WTC11 (cell line): ENCODE results near the gene LMF1. TPM values are rescaled to one million over a fixed set of nuclear protein-coding genes. Genes with fewer than 3 reads are reported as not detected.

Experiments used
- ATAC-seq: fragments of 200-7000 bp; cut with Tn5 transposase; 2 replicates; pipeline ENCODE4 v1.10.0; 2021; ENCODE audit warnings: mild to moderate bottlenecking, moderate library complexity
- CTCF ChIA-PET: fragments of 300-600 bp; sonication (Branson Sonifier 250); formaldehyde crosslinking; loops from one replicate; lab custom pipeline; 2021; ENCODE audit warnings: antibody characterized with exemption; lab: Charles Lee
- POLR2A ChIA-PET: fragments of 350-600 bp; sonication (Branson Sonifier 250); formaldehyde crosslinking; loops from one replicate; lab custom pipeline; 2021; ENCODE audit warnings: antibody characterized with exemption; lab: Charles Lee
- DNase-seq: peaks from one replicate; pipeline ENCODE4 v3.0.0; 2021; ENCODE audit warnings: low spot score
- H3K27ac Mint-ChIP-seq: 2 replicates; pipeline ENCODE4 v1.8.0; 2021; ENCODE audit warnings: mixed read lengths
- H3K27me3 Mint-ChIP-seq: 2 replicates; pipeline ENCODE4 v1.8.0; 2021; ENCODE audit warnings: low read depth, mild to moderate bottlenecking, moderate library complexity, mixed read lengths
- H3K36me3 Mint-ChIP-seq: 2 replicates; pipeline ENCODE4 v1.8.0; 2021; ENCODE audit warnings: mixed read lengths
- H3K4me1 Mint-ChIP-seq: 2 replicates; pipeline ENCODE4 v1.8.0; 2022; ENCODE audit warnings: mixed read lengths
- H3K4me3 Mint-ChIP-seq: 2 replicates; pipeline ENCODE4 v1.8.0; 2021; ENCODE audit warnings: mild to moderate bottlenecking, moderate library complexity, mixed read lengths
- H3K9me3 Mint-ChIP-seq: 2 replicates; pipeline ENCODE4 v1.8.0; 2021; ENCODE audit warnings: mixed read lengths
- CREB1 ChIP-seq: sonication (generic); formaldehyde crosslinking; IDR thresholded peaks from 2 replicates; pipeline ENCODE4 v1.8.0; 2023; ENCODE audit warnings: mild to moderate bottlenecking, missing genetic modification reagents
- CREM ChIP-seq: sonication (generic); formaldehyde crosslinking; IDR thresholded peaks from 2 replicates; pipeline ENCODE4 v1.8.1; 2022; ENCODE audit warnings: mild to moderate bottlenecking, missing genetic modification reagents, moderate library complexity
- ESRRA ChIP-seq: sonication (generic); formaldehyde crosslinking; IDR thresholded peaks from 2 replicates; pipeline ENCODE4 v1.8.1; 2022; ENCODE audit warnings: mild to moderate bottlenecking, missing genetic modification reagents, borderline replicate concordance
- FOXJ3 ChIP-seq: sonication (generic); formaldehyde crosslinking; IDR thresholded peaks from 2 replicates; pipeline ENCODE4 v1.9.0; 2021; ENCODE audit warnings: missing genetic modification reagents, mild to moderate bottlenecking, borderline replicate concordance
- GABPB1 ChIP-seq: sonication (generic); formaldehyde crosslinking; IDR thresholded peaks from 2 replicates; pipeline ENCODE4 v1.8.1; 2023; ENCODE audit warnings: mild to moderate bottlenecking, missing genetic modification reagents
- GRHL2 ChIP-seq: fragments of 250-450 bp; sonication (Bioruptor Pico); IDR thresholded peaks from 2 replicates; pipeline ENCODE4 v1.8.0; 2022; ENCODE audit warnings: mild to moderate bottlenecking, moderate library complexity; ENCODE audit not compliant: insufficient replicate concordance, severe bottlenecking
- NFYB ChIP-seq: sonication (generic); formaldehyde crosslinking; conservative IDR thresholded peaks from 2 replicates; pipeline ENCODE4 v1.8.0; 2022; ENCODE audit warnings: low read depth, missing genetic modification reagents
- NR1H2 ChIP-seq: sonication (generic); formaldehyde crosslinking; IDR thresholded peaks from 2 replicates; pipeline ENCODE4 v1.9.0; 2021; ENCODE audit warnings: mild to moderate bottlenecking, moderate library complexity, missing genetic modification reagents
- SMAD3 ChIP-seq: sonication (generic); formaldehyde crosslinking; IDR thresholded peaks from 2 replicates; pipeline ENCODE4 v1.8.0; 2022; ENCODE audit warnings: missing genetic modification reagents, mild to moderate bottlenecking, borderline replicate concordance
- SOX15 ChIP-seq: fragments of 250-450 bp; sonication (Bioruptor Pico); IDR thresholded peaks from 2 replicates; pipeline ENCODE4 v1.9.0; 2021; ENCODE audit warnings: mild to moderate bottlenecking
- ZNF121 ChIP-seq: sonication (generic); formaldehyde crosslinking; IDR thresholded peaks from 2 replicates; pipeline ENCODE4 v1.8.0; 2023; ENCODE audit warnings: missing genetic modification reagents
- ZNF396 ChIP-seq: fragments of 250-450 bp; sonication (Bioruptor Pico); IDR thresholded peaks from 2 replicates; pipeline ENCODE4 v1.8.0; 2021; ENCODE audit warnings: mild to moderate bottlenecking, moderate library complexity, borderline replicate concordance
- ZNF423 ChIP-seq: fragments of 250-450 bp; sonication (Bioruptor Pico); IDR thresholded peaks from 2 replicates; pipeline ENCODE4 v2.1.2; 2022; ENCODE audit warnings: mild to moderate bottlenecking, moderate library complexity
- ZNF671 ChIP-seq: fragments of 250-450 bp; sonication (Bioruptor Pico); IDR thresholded peaks from 2 replicates; pipeline ENCODE4 v1.8.0; 2021; ENCODE audit warnings: mild to moderate bottlenecking
- total RNA-seq: library from RNA; stranded (reverse); gene quantifications from 3 replicates; pipeline ENCODE4 v1.2.3, GENCODE V29; 2021
- TF ChIP-seq, protein P1 (sequence below): sonication (generic); formaldehyde crosslinking; IDR thresholded peaks from 2 replicates; pipeline ENCODE4 v1.8.1; 2023; ENCODE audit warnings: mild to moderate bottlenecking, missing genetic modification reagents
- TF ChIP-seq, protein P2 (sequence below): sonication (generic); formaldehyde crosslinking; IDR thresholded peaks from 2 replicates; pipeline ENCODE4 v1.8.1; 2022; ENCODE audit warnings: missing genetic modification reagents, borderline replicate concordance
- TF ChIP-seq, protein P3 (sequence below): sonication (generic); formaldehyde crosslinking; conservative IDR thresholded peaks from 2 replicates; pipeline ENCODE4 v1.8.1; 2022; ENCODE audit warnings: mild to moderate bottlenecking, missing genetic modification reagents
- TF ChIP-seq, protein P4 (sequence below): fragments of 250-450 bp; sonication (Bioruptor Pico); IDR thresholded peaks from 2 replicates; pipeline ENCODE4 v1.8.0; 2021; ENCODE audit warnings: mild to moderate bottlenecking
- TF ChIP-seq, protein P5 (sequence below): sonication (generic); formaldehyde crosslinking; IDR thresholded peaks from 2 replicates; pipeline ENCODE4 v1.8.0; 2023; ENCODE audit warnings: mild to moderate bottlenecking, missing genetic modification reagents
- TF ChIP-seq, protein P6 (sequence below): sonication (generic); formaldehyde crosslinking; conservative IDR thresholded peaks from 2 replicates; pipeline ENCODE4 v1.8.1; 2023; ENCODE audit warnings: mild to moderate bottlenecking, low read depth, missing genetic modification reagents, moderate library complexity
- TF ChIP-seq, protein P7 (sequence below): sonication (generic); formaldehyde crosslinking; IDR thresholded peaks from 2 replicates; pipeline ENCODE4 v1.8.1; 2023; ENCODE audit warnings: mild to moderate bottlenecking, missing genetic modification reagents, borderline replicate concordance

Gene LMF1
- total RNA-seq, 1 experiment from 2014 or later = 10.5 TPM

DNA sequence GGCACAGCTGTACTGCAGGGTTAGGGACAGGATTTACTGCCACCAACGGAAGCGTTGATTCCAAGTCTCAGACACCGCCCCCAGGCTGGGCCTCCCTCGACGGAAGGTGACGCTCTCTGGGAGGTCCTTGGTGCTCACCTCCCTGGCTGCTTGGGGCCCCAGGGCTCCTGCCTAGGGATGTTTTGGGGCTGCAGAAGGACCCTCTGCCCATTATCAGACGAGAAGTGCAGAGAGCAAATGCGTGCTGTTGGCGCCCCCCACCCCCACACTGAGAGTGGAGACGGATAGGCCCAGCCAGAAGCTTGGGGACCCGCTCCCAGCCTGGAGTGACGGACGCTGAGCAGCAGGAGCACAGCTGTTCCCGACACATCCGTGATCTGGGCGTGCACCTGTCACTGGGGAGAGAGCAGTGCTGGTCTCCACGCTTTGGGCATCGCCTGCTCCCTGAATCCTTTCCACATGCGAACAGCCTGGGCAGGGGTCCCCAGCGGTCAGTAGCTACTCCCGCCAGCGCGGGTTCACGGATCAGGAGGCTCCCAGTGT, 5.7 kb upstream of the LMF1 start:
- TF ChIP-seq NR1H2 (no peak), CREB1 (CRISPR knock-in tag) (no peak), NFYB (CRISPR knock-in tag) (no peak), ZNF121 (CRISPR knock-in tag) (no peak), SOX15 (CRISPR knock-in tag) (no peak), ZNF423 (CRISPR knock-in tag) (no peak), ESRRA (no peak), GRHL2 (no peak), GABPB1 (CRISPR knock-in tag) (no peak), CREM (CRISPR knock-in tag) (no peak), ZNF671 (CRISPR knock-in tag) (no peak), ZNF396 (CRISPR knock-in tag) (no peak), SMAD3 (CRISPR knock-in tag) (no peak)
- TF ChIP-seq, protein P1, sequence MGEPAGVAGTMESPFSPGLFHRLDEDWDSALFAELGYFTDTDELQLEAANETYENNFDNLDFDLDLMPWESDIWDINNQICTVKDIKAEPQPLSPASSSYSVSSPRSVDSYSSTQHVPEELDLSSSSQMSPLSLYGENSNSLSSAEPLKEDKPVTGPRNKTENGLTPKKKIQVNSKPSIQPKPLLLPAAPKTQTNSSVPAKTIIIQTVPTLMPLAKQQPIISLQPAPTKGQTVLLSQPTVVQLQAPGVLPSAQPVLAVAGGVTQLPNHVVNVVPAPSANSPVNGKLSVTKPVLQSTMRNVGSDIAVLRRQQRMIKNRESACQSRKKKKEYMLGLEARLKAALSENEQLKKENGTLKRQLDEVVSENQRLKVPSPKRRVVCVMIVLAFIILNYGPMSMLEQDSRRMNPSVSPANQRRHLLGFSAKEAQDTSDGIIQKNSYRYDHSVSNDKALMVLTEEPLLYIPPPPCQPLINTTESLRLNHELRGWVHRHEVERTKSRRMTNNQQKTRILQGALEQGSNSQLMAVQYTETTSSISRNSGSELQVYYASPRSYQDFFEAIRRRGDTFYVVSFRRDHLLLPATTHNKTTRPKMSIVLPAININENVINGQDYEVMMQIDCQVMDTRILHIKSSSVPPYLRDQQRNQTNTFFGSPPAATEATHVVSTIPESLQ (CRISPR knock-in tag) = no peak
- TF ChIP-seq, protein P2, sequence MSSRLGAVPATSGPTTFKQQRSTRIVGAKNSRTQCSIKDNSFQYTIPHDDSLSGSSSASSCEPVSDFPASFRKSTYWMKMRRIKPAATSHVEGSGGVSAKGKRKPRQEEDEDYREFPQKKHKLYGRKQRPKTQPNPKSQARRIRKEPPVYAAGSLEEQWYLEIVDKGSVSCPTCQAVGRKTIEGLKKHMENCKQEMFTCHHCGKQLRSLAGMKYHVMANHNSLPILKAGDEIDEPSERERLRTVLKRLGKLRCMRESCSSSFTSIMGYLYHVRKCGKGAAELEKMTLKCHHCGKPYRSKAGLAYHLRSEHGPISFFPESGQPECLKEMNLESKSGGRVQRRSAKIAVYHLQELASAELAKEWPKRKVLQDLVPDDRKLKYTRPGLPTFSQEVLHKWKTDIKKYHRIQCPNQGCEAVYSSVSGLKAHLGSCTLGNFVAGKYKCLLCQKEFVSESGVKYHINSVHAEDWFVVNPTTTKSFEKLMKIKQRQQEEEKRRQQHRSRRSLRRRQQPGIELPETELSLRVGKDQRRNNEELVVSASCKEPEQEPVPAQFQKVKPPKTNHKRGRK (CRISPR knock-in tag) = no peak
- TF ChIP-seq, protein P3, sequence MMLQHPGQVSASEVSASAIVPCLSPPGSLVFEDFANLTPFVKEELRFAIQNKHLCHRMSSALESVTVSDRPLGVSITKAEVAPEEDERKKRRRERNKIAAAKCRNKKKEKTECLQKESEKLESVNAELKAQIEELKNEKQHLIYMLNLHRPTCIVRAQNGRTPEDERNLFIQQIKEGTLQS (CRISPR knock-in tag) = no peak
- TF ChIP-seq, protein P4, sequence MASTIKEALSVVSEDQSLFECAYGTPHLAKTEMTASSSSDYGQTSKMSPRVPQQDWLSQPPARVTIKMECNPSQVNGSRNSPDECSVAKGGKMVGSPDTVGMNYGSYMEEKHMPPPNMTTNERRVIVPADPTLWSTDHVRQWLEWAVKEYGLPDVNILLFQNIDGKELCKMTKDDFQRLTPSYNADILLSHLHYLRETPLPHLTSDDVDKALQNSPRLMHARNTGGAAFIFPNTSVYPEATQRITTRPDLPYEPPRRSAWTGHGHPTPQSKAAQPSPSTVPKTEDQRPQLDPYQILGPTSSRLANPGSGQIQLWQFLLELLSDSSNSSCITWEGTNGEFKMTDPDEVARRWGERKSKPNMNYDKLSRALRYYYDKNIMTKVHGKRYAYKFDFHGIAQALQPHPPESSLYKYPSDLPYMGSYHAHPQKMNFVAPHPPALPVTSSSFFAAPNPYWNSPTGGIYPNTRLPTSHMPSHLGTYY (CRISPR knock-in tag) = no peak
- TF ChIP-seq, protein P5, sequence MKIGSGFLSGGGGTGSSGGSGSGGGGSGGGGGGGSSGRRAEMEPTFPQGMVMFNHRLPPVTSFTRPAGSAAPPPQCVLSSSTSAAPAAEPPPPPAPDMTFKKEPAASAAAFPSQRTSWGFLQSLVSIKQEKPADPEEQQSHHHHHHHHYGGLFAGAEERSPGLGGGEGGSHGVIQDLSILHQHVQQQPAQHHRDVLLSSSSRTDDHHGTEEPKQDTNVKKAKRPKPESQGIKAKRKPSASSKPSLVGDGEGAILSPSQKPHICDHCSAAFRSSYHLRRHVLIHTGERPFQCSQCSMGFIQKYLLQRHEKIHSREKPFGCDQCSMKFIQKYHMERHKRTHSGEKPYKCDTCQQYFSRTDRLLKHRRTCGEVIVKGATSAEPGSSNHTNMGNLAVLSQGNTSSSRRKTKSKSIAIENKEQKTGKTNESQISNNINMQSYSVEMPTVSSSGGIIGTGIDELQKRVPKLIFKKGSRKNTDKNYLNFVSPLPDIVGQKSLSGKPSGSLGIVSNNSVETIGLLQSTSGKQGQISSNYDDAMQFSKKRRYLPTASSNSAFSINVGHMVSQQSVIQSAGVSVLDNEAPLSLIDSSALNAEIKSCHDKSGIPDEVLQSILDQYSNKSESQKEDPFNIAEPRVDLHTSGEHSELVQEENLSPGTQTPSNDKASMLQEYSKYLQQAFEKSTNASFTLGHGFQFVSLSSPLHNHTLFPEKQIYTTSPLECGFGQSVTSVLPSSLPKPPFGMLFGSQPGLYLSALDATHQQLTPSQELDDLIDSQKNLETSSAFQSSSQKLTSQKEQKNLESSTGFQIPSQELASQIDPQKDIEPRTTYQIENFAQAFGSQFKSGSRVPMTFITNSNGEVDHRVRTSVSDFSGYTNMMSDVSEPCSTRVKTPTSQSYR (CRISPR knock-in tag) = no peak
- Mint-ChIP-seq H3K4me3 (no peak overlapping the region), H3K4me1 (0 out of 2 replicates have a peak, but pooled peaks cover 2% of the 10 kb centered on the region), H3K36me3 (no peaks in the 10 kb centered on the region), H3K9me3 (peaks cover 6% of the 10 kb centered on the region), H3K27me3 (peaks cover 31% of the 10 kb centered on the region), H3K27ac (no peak overlapping the region)
- ChIA-PET POLR2A (no interaction called here), CTCF (interaction anchor here (1.0 kb wide), 1 partner anchor 81 kb away, joined by 4 read pairs; no protein-coding TSS in a partner anchor)
- DNase-seq = no peak
- ATAC-seq = no peak

DNA sequence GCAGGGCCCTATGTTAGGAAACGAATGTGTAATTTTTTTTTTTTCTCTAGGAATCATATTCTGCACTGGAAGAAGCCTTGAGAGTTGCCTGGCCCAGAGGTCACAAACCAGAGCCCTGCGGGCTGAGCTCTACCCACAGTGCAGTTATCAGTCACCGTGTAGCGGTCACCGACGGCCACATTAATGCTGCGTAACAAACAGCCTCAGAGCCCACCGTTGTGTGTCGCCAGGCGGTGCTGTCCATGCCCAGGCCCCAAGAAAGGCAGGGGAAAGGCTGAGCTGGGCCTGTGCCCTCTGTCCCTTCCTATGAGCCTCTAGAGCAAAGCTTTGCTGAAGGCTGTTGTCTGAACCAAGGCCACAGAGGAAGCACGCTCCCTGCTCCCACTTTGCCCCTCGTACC, 4.5 kb upstream of the LMF1 start:
- CTCF ChIA-PET = no interaction called here
- H3K27ac Mint-ChIP-seq = no peak overlapping the region
- H3K27me3 Mint-ChIP-seq = peaks cover 34% of the 10 kb centered on the region
- peaks cover 6% of the 10 kb centered on the region for H3K9me3 Mint-ChIP-seq
- H3K4me1 Mint-ChIP-seq = 0 out of 2 replicates have a peak, but pooled peaks cover 4% of the 10 kb centered on the region
- no peak overlapping the region for H3K4me3 Mint-ChIP-seq
- H3K36me3 Mint-ChIP-seq = no peaks in the 10 kb centered on the region
- ATAC-seq (no peak), DNase-seq (no peak)
- POLR2A ChIA-PET = no interaction called here
- TF ChIP-seq, protein P6, sequence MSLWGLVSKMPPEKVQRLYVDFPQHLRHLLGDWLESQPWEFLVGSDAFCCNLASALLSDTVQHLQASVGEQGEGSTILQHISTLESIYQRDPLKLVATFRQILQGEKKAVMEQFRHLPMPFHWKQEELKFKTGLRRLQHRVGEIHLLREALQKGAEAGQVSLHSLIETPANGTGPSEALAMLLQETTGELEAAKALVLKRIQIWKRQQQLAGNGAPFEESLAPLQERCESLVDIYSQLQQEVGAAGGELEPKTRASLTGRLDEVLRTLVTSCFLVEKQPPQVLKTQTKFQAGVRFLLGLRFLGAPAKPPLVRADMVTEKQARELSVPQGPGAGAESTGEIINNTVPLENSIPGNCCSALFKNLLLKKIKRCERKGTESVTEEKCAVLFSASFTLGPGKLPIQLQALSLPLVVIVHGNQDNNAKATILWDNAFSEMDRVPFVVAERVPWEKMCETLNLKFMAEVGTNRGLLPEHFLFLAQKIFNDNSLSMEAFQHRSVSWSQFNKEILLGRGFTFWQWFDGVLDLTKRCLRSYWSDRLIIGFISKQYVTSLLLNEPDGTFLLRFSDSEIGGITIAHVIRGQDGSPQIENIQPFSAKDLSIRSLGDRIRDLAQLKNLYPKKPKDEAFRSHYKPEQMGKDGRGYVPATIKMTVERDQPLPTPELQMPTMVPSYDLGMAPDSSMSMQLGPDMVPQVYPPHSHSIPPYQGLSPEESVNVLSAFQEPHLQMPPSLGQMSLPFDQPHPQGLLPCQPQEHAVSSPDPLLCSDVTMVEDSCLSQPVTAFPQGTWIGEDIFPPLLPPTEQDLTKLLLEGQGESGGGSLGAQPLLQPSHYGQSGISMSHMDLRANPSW (CRISPR knock-in tag) = no peak
- no peak for TF ChIP-seq GRHL2
- no peak for TF ChIP-seq FOXJ3 (CRISPR knock-in tag)
- TF ChIP-seq, protein P7, sequence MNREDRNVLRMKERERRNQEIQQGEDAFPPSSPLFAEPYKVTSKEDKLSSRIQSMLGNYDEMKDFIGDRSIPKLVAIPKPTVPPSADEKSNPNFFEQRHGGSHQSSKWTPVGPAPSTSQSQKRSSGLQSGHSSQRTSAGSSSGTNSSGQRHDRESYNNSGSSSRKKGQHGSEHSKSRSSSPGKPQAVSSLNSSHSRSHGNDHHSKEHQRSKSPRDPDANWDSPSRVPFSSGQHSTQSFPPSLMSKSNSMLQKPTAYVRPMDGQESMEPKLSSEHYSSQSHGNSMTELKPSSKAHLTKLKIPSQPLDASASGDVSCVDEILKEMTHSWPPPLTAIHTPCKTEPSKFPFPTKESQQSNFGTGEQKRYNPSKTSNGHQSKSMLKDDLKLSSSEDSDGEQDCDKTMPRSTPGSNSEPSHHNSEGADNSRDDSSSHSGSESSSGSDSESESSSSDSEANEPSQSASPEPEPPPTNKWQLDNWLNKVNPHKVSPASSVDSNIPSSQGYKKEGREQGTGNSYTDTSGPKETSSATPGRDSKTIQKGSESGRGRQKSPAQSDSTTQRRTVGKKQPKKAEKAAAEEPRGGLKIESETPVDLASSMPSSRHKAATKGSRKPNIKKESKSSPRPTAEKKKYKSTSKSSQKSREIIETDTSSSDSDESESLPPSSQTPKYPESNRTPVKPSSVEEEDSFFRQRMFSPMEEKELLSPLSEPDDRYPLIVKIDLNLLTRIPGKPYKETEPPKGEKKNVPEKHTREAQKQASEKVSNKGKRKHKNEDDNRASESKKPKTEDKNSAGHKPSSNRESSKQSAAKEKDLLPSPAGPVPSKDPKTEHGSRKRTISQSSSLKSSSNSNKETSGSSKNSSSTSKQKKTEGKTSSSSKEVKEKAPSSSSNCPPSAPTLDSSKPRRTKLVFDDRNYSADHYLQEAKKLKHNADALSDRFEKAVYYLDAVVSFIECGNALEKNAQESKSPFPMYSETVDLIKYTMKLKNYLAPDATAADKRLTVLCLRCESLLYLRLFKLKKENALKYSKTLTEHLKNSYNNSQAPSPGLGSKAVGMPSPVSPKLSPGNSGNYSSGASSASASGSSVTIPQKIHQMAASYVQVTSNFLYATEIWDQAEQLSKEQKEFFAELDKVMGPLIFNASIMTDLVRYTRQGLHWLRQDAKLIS (CRISPR knock-in tag) = no peak
- no peak for TF ChIP-seq ZNF423 (CRISPR knock-in tag)
